Effector CD8-positive, alpha-beta T cell (primary cell): ENCODE data around the gene FBXO38.
A peak's percentile ranks its signal among the peaks of the same experiment; 100 is the strongest.

ENCODE experiments used
- DNase-seq: peaks from one replicate; lab custom pipeline; 2025; lab: John Stamatoyannopoulos, UW
- total RNA-seq, 4 experiments: gene quantifications; one replicate each; lab custom pipeline; 2026; lab: John Stamatoyannopoulos, UW

Gene FBXO38, protein sequence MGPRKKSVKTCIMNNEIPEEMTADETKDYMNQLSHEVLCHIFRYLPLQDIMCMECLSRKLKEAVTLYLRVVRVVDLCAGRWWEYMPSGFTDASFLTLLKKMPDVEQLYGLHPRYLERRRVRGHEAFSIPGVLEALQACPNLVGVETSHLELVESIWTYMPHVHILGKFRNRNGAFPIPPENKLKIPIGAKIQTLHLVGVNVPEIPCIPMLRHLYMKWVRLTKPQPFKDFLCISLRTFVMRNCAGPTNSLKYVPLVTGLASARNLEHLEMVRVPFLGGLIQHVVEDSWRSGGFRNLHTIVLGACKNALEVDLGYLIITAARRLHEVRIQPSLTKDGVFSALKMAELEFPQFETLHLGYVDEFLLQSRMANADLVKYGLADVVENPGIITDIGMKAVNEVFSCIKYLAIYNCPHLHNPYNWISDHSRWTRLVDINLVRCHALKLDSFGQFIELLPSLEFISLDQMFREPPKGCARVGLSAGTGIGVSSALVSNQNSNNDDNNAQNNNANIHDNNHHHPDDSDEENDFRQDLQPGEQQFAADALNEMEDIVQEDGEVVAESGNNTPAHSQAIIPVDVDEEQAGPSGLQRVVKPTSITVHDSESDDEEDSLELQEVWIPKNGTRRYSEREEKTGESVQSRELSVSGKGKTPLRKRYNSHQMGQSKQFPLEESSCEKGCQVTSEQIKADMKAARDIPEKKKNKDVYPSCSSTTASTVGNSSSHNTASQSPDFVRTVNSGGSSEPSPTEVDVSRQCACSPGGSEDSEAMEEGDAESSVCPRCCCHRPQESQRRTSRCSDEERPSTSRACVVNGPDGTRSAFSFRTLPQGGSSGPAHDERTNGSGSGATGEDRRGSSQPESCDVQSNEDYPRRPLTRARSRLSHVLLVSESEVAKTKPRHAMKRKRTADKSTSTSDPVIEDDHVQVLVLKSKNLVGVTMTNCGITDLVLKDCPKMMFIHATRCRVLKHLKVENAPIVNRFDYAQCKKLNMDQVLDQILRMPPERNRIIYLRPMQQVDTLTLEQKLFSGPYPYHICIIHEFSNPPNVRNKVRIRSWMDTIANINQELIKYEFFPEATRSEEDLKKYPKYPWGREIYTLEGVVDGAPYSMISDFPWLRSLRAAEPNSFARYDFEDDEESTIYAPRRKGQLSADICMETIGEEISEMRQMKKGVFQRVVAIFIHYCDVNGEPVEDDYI
- total RNA-seq = 85.5 to 118 (median 104) reads per million in 4 experiments

DNA sequence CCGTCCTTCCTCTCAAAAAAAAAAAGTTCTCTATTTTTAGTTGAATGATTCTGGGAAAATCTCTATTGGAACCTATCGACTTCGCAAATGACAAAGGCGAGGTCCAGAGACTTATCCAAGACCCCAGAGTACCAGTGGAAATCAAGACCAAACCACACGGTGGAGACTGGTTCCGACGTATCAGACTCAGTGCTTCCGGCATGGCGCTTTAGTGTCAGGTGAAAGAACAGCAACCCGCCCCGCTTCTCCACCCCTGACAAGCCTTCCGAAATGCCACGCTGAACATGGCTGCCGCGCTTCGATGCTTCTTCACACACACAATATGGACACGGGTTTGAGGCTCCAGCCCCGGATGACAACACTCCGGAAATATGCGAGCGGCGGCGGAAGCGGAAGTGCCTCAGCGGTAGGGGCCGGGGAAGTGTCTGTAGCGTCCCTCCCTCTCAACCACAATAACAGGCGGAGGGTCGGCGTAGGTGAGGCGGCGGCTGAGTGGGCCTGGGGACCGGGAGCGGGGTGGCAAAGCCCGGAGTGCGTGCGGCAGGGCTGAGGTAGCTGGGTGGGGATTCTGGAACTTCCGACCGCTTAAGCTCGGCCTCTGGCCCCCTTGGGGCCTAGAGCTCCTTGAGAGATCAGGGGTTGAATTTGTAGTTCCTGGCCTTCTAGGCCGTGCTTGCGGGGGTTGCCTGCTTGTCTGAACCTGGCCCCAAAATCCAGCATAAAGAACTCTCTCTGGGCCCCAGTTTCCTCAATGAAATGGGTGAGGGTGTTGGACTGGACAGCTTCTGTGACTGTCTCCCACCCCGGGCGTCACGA is at the start of gene FBXO38:
Gene FBXO38 (plus strand): TSS at position 395 of the 816 bp plus-strand sequence. CDS start 10,819 bp downstream, outside the sequence.
- DNase-seq = peak; percentile 94

DNA sequence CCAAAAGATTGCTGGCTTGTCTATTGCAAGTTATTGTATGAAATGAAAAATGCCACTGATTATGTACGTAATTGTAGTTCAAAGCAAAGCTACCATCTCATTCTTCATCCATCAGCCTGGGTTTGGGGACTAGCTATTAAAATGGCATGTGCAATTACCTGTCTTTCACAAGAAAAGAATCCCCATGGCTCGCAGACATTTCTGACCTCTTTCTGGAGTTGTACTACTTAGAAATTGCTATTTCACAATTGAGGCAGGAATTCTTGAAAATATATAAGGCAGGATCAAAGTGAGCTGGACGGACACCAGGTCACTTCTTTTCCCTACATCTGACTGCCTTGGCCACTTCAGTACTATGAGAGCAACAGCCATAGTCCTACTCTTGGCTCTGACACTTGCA is 48.5 kb upstream of the FBXO38 start, which contains the start of gene SPINK9:
Gene SPINK9 (plus strand): TSS at position 301 of the 400 bp plus-strand sequence. CDS start 55 bp downstream, at position 356.
- no peak for DNase-seq

DNA sequence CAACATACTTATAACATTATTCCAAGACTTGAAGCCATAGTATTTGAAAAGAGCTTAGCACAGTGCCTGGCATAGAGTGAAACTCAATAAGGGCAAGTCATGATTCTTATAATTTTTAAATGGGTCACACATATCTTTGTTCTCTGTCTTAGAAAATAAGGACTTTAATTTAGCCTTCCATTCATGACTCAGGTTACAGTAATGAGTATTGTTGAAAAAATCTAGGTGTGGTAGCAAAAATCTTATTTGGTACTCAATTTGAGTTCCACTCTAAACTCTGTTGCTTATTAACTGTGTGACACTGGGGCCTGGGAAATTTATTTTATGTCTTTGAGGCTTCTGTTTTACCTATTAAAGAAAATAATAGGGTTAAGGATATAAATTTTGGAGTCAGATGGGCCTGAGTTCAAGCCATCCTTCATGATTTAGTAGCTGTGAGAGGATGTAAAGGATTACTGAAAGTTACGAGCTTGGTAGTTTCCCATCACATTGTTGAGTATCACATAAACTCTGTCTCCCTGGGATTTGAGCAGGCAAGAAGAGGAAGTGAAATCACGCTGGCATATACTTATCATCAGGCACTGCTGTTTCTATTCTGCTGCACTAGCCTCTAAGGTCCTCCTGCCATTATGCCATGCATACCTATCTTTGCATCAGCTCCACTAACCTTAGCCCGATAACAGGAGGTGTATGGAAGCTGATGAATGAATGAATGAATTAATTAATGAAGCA is 46.9 kb upstream of the FBXO38 start:
- DNase-seq = no peak

DNA sequence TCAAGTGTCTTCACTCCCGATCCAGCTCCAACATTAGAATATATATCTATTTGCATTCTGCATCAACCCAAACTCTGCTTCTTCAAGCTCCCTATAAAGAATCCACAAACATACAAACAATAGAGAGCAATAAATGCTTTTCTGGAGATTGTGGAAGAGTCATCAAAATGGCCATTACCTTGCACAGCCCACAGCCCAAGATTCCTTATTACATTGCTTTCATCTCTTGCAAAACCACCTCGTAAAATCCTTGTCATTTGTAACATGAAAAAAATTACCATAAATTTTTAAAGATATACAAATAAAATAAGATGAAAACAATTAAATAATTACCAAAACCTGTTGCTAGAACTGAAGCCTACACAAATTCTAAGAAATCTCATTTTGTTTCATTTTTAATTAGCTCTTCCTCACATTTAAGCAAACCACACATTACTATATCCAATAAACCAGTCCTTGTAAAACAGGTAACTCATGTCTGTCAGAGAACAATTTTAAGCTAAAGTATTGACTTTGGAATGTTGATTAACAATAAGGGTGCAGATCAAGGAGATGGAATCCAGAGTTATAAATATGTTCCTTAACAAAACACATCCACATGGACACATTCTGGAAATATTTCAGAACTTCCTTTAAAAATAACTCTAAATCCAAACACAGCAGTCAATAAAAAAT is 41.2 kb upstream of the FBXO38 start:
- no peak for DNase-seq

DNA sequence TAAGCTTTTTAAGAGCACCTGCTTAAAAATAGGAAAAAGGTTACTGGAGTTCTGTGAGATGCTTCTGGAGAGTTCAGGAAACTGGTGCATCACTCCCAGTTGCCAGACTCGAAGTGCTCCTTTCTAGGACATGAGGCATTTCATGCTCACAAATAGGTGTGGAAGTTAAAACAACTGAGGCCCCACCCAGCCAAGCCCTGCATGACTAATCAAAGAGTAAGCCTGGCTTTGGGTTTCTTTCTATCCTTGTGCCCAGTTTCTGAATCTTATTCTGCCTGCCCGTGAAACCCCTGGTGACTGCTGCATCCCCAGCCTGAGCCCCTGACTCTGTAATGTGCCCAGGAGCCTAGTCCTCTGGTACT is 40.7 kb upstream of the FBXO38 start:
- DNase-seq = no peak

DNA sequence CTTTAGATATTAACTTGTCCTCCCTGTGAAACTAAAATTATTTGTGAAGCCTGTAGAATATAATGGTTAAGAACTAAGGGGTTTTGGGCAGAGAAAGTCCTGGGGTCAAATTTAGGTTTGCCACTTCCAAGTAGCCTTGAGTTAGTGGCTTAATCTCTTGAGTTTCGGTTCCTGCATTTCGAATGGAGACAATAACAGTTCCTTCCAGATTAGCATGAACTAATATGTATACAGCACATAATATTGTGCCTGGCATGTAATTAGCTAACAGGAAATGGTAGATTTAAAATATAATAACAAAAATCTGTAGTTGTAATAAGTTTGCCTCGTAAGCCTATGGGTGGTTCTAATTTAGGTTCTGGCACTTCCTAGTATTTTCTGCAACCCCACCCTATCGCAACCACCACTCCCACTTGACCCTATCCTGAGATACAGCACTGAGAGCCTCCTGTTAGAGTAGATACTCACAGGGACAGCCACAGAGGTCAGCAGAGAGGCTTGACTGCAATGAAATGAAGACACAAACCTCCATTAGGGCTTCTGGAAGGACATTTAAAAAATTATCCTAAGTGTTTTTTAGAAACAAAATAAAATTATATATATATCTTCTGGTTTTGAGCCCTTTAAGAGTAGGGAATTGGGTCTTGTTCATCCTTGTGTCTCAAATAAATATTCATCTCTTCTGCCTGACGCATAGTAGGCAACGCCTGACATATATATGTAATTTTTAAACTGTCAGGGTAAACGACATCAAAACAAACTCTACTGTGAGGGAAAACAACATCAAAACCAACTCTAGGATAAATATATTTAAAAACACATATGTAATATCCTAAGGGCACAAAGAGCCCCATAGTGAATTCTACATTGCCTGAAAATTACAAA is 39.9 kb upstream of the FBXO38 start:
- no peak for DNase-seq

DNA sequence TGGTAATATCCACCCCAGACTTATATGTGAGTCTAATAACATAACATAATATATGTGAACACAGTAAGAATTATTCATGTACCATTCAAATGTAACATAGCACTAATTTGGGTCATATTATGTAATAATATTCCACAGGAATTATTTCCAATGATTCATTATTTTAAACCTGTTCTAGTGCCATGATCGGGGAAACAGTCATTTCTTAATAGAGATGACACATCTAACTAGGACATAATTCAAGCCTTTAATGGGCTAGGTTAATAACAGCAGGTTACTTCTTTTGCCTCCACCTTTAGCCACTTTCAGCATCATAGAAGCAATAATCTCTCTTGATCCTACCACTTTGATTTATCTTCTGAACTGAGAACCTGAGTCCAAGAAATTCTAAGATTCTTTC is 36.1 kb upstream of the FBXO38 start:
- DNase-seq = no peak

DNA sequence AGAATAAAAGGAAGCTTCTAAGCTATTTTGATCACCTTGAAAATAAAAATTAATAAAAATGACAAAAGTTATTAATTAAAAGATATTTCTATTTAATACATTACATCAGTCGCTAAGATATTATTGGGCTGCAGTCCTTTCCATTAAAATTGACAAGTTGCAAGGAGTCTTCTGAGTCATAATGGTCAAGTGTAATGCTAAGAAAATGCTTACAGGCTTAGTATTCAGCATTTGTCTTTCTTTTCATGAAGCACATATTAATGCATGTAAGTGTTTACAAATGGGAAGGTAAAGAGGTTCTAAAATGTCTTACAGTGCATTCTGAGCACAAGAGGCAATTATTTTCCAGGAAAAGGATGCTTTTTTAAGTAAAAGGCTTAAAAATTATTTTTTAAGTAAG is 31.1 kb upstream of the FBXO38 start:
- no peak for DNase-seq

DNA sequence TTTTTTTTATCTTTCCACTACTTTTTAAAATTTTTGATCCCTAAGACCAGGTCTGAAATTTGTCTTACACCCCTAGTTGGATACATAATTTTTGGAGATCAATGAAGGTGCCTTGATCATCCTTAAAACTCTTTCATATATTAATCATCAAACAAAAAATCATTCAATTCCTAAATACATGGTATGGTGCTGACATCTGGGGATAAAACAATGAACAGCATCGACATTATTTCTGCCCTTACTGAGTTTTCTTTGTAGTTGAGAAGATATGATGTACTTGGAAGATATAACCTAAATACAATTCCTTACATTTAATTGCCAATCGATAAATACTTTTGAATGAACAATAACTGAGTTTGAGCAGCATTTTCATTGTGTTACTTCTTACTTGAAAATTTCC is 30.1 kb upstream of the FBXO38 start:
- DNase-seq = no peak

DNA sequence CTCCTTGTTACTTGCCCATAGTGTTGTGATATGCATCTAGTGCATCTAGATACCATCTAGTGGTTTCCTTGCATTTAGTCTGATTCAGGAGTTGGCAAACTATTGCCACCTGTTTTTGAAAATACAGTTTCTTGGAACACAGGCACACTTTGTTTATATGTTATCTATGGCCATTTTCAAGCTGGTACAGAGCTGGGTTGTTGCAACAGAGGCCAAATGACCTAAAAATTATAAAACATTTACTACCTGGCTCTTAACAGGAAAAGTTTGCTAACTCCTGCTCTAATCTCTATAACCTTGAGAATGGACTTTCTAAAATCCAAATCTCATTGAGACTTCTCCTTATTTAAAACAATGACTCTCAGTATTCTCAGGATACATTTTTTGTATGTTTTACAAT is 19.4 kb upstream of the FBXO38 start:
- no peak for DNase-seq

DNA sequence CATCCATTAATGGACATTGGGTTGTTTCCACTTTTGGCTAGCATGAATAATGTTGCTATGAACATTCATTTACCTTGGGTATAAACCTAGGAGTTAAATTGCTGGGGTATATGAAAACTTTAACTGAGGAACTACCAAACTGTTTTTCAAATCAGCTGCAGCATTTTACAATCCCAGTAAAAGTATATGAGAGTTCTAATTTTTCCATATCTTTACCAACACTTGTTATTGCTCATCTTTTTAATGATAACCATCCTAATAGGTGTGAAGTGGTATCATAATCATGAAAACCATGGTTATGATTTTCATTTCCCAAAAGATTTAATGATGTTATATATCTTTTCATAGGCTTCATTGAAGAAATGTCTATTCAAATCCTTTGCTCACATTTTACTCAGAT is 15.5 kb upstream of the FBXO38 start:
- no peak for DNase-seq

DNA sequence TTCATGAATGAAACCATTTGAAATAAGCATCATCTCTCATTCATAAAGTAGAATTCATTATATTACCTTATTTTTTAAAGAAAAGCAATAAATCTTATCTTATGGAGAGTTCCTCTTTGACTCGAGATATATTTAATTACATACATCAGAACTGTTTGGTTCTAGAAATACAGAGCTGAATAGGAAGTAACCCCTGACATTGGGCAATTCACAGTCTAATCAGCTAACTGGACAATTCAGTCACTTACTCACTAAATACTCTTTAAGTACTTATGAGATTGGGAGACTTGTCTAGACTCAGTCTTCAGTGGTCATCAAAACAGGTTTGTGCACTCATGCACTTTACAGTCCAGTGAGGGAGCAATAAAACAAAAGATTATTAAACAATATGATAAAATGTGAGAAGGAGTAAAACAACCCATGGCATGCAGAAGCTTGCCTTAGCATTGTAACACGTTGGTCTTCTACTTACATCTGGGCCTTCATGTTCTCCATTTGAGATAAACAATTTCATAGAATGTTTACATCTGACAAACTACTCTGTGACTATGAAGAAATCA is 11.5 kb upstream of the FBXO38 start:
- DNase-seq = no peak

DNA sequence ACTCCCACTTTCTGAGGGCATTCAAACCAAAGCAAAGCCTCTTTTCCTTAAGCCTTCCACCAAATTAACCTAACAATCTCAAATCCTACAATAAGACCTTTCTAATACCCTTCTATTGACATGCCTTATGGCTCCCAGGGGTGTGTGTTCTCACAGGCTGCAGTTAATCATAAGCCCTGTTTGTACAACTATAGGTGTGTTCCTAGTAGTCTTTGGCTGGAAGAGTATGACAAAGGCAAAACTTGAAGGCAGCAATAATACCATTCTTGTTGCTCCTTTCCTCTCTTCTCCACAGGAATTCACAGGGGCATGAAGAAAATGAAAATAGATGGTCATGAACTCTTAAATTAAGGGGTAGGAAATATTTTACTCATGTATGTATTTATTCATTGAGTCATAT is 10.9 kb upstream of the FBXO38 start:
- no peak for DNase-seq

DNA sequence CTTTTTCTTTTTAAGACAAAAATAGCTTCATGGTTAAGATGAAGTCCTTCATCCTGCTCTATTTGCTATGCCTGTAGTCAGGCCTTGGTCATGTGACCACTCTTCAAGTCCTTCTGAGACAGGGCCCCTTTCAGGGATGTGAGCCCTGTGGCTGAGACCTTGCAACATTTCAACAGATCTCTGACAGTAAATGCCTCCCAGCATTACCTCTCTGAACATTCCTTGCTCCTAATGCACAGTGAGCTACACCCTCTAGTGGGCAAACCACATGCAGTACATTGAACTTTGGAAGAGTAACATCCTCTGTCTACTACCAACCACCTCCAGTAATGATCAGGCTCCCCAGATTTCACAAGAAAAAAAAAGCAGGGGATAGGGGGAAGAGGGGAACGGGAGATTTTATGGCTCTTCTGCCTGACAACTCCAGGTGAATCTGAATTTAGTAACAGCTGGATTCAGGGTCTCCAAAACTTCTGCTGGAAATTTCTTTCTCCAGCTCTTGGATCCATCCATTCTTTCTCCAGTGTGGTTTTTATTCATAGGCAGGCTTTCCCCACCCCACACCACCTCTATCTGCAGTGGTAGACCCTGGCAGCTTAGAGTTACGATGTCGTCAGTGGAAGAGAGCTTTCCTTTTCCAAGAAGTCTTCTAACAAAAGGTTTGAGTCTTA is 8.9 kb upstream of the FBXO38 start:
- no peak for DNase-seq

DNA sequence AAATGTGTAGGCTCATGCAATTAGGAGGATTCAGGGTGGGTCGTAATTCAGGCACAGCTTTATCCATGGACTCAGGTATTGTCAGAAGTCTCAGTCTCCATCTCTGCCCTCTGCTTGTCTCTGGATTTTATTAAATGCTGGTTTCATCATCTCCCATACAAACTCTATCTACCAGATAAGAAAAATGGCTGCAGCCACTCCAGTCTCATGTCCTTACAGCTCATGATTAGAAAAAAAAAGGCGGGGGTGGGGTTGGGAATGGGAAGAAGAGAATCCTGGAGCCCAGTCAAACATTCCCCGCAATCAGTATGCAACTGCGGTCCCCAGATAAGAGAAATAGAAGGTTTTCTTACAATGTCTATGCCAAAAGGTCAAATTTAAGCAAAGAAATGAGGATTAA is 7.6 kb upstream of the FBXO38 start:
- DNase-seq = no peak

DNA sequence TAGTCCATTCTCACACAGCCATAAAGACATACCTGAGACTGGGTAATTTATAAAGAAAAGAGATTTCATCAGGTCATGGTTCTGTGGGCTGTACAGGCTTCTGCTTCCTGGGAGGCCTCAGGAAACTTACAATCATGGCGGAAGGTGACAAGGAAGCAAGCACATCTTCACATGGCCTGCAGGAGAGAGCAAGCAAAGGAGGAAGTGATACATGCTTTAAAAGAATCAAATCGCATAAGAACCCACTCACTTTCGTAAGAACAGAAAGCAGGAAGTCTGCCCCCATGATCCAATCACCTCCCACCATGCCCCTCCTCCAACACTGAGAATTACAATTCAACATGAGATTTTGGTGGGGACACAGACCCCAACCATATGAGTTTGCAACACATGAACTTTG is 5.1 kb upstream of the FBXO38 start:
- no peak for DNase-seq

DNA sequence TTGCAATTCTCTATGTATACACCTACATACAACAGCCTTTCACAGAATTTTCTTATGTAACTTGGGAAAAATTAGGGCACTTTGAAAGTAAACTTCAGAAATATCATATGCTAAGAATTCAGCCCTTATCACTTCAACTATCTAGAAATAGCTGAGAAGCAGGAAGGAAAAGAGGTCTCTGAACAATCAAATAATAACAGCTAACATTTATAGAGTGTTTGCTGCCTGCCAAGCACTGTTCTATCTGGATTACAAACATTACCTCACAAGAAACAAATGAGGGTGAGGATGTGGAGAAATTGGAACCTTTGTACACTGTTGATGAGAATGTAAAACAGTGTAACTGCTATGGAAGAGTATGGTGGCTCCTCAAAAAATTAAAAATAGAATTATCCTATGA is 4.4 kb upstream of the FBXO38 start:
- DNase-seq = no peak

DNA sequence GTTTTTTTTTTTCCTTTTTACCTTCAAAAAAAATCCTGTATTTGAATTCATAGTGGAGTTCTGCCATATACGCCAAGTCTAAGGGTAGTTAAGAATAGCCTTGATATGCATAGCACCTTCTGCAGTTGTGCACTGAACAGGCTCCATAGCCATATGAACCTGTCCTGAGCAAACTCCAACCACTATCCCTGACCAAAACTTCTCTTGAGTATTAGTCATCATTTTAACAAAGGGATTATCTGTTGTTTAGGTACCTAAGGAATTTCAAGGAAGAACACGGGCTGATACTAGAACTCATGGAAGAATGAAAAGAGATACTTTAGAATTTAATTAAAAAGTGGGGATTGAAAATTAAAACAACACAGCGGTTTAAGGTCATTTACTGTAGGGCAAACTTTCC is 1.9 kb upstream of the FBXO38 start:
- DNase-seq = no peak
